Left ventricle myocardium inferior (tissue), 1 donor: ENCODE measurements around the gene LRRFIP1. TPM values are rescaled to one million over a fixed set of nuclear protein-coding genes. Genes with fewer than 3 reads are reported as not detected.

Source experiments
- DNase-seq: peaks from one replicate; pipeline ENCODE4 v3.0.0-alpha.2; 2020
- H3K27ac ChIP-seq: fragments of 200-600 bp; replicated peaks from 2 replicates; pipeline ENCODE4 v1.8.0; 2021
- H3K27me3 ChIP-seq: fragments of 200-600 bp; 2 replicates; pipeline ENCODE4 v1.8.0; 2021; ENCODE audit warnings: low read depth
- H3K36me3 ChIP-seq: fragments of 200-600 bp; 2 replicates; pipeline ENCODE4 v1.8.0; 2021
- H3K4me1 ChIP-seq: fragments of 200-600 bp; 2 replicates; pipeline ENCODE4 v1.8.0; 2021
- H3K4me3 ChIP-seq: fragments of 200-600 bp; 2 replicates; pipeline ENCODE4 v1.8.0; 2021; ENCODE audit warnings: mild to moderate bottlenecking, moderate library complexity
- H3K9me3 ChIP-seq: fragments of 200-600 bp; replicated peaks from 2 replicates; pipeline ENCODE4 v1.8.0; 2021
- intact Hi-C: fragments of 100-400 bp; cut with micrococcal nuclease; formaldehyde crosslinking; loops from one replicate; pipeline ENCODE4 v1.11.0; 2022
- total RNA-seq: library from RNA; stranded (reverse); fragmentation: NEBNext Ultra II Directional; extraction: Animal tissue kit (Norgen Biotek cat#: 25700); gene quantifications from one replicate; pipeline ENCODE4 v1.2.1, GENCODE V29; 2021
- TF ChIP-seq, protein P1 (sequence below): fragments of 200-600 bp; IDR thresholded peaks from 2 replicates; pipeline ENCODE4 v1.8.0; 2021; ENCODE audit warnings: antibody characterized with exemption, mild to moderate bottlenecking, borderline replicate concordance
- donor health status: DM: no; HTN: yes; CAD: no; lungs with severe emphysema.

Gene LRRFIP1
- total RNA-seq, 1 donor from 2014 or later, result 97.1 TPM

DNA sequence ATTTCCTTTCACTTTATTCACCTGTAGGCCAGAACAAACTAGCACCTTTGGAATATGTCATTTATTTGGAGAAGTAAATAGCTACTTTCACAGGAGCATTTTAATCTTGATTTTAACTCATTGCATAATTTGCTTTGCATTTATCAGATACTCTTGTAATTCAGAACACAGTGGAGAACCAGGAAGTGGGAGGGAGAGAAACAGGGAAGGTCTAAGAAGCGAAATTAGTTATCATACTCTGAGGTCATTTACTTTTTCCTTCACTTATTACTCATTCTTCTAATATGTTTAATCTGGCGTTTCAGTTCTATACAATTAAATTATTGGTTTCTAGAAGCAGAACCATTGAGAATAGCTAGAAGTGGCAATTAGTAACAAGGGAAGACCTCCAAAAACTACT, 191.8 kb downstream of the LRRFIP1 start:
- intact Hi-C loops, result no loop called here

DNA sequence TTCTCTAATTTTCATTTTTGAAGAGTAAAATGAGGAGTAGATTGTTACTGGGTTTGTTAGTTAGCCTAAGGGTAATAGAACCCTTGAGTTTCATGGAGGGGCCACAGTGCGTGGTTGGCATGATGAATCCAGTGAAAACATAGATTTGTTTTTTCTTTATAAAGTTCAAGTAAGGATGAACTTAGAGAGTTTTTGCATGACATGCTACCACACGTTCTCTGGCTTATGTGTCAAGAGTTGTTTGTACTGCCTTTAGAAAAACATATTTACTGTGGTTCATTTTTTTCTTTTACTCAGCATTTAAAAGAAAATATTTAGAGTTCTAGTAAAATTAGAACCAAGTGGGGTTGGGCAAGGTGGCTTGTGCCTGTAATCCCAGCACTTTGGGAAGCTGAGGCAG, 193.0 kb downstream of the LRRFIP1 start:
- H3K9me3 ChIP-seq, result no peaks in the 10 kb centered on the region
- TF ChIP-seq, protein P1, sequence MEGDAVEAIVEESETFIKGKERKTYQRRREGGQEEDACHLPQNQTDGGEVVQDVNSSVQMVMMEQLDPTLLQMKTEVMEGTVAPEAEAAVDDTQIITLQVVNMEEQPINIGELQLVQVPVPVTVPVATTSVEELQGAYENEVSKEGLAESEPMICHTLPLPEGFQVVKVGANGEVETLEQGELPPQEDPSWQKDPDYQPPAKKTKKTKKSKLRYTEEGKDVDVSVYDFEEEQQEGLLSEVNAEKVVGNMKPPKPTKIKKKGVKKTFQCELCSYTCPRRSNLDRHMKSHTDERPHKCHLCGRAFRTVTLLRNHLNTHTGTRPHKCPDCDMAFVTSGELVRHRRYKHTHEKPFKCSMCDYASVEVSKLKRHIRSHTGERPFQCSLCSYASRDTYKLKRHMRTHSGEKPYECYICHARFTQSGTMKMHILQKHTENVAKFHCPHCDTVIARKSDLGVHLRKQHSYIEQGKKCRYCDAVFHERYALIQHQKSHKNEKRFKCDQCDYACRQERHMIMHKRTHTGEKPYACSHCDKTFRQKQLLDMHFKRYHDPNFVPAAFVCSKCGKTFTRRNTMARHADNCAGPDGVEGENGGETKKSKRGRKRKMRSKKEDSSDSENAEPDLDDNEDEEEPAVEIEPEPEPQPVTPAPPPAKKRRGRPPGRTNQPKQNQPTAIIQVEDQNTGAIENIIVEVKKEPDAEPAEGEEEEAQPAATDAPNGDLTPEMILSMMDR, result no peak
- H3K27me3 ChIP-seq, result no peaks in the 10 kb centered on the region
- intact Hi-C loops, result no loop called here
- H3K36me3 ChIP-seq, result no peaks in the 10 kb centered on the region
- no peak overlapping the region for H3K4me3 ChIP-seq
- H3K27ac ChIP-seq, result no peak overlapping the region
- no peaks in the 10 kb centered on the region for H3K4me1 ChIP-seq
- no peak for DNase-seq

More for the DNA sequence above, 191.8 kb downstream of the LRRFIP1 start:
- Histone ChIP-seq H3K27me3 (no peaks in the 10 kb centered on the region), H3K4me3 (no peak overlapping the region), H3K36me3 (no peaks in the 10 kb centered on the region), H3K27ac (no peak overlapping the region), H3K4me1 (no peaks in the 10 kb centered on the region), H3K9me3 (no peaks in the 10 kb centered on the region)
- TF ChIP-seq, protein P1, result no peak
- DNase-seq, result no peak

DNA sequence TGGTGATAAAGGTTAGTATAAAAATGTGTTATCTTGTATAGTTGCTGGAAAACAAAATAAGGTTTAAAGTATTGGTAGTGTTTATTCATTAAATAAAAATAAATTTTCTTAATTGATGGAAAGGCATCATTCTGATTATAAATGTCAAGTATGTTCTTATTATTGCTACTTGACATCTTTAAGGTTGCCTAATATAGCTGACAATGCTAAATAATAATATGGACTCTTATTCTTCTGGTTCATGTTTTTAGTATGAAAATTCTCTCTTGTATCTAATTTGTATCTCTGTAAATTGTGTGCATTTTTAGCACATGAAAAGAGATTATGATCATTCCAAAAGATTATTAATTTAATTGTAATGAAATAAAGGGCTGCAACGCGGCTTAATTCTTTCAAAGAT, 196.2 kb downstream of the LRRFIP1 start:
- intact Hi-C loops, result no loop called here
- Histone ChIP-seq H3K27ac (no peak overlapping the region), H3K36me3 (no peaks in the 10 kb centered on the region), H3K4me1 (no peaks in the 10 kb centered on the region), H3K9me3 (no peaks in the 10 kb centered on the region), H3K4me3 (no peak overlapping the region), H3K27me3 (no peaks in the 10 kb centered on the region)
- no peak for DNase-seq
- TF ChIP-seq, protein P1, result no peak

DNA sequence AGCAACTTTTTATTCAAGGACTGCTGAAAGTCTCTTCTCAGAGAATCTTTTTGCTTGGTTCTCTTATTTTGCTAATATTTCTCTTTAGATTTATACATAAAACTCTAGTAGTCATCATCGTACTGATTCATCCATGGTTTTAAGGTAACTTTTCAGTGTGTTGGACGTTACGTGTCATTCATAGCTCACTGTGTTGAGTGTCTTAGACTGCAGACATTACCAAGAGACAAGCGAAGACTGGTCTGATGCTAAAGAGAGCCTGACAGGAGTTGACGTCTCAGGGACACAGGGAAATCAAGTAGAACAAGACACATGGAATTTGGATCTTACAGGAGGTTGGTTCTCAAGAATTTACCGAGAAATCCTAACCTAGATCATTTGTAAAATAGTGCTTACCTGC, 196.7 kb downstream of the LRRFIP1 start:
- Histone ChIP-seq H3K4me1 (no peaks in the 10 kb centered on the region), H3K9me3 (no peaks in the 10 kb centered on the region), H3K27me3 (no peaks in the 10 kb centered on the region), H3K27ac (no peak overlapping the region), H3K4me3 (no peak overlapping the region), H3K36me3 (no peaks in the 10 kb centered on the region)
- intact Hi-C loops, result no loop called here
- TF ChIP-seq, protein P1, result no peak
- DNase-seq, result no peak

DNA sequence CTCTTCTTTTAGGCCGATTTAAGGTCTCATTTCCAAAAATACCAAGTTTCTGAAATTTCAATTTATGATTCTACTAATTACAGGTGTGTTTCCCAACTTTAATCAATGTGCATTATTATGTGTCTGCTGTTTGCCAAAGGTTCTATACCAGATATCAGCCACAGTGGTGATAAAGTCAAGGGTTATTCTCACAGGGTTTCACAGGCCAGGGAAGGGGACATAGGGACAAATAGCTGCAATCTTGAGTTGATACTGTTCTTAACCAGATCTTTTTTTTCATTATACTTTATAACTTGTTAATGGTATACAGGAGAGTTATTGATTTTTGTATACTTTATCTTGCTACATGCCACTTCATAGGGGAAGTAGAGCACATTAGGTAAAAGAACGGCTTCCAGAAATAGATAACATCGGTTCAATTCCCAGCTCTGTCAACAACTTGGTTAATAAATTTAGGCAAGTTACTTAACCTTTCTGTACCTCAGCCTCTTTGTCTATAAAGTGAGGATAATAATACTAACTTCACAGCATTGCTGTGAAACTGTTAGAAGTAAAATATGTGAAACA, 200.1 kb downstream of the LRRFIP1 start:
- intact Hi-C loops, result no loop called here
- Histone ChIP-seq H3K9me3 (no peaks in the 10 kb centered on the region), H3K4me1 (no peaks in the 10 kb centered on the region), H3K36me3 (no peaks in the 10 kb centered on the region), H3K27ac (no peak overlapping the region), H3K4me3 (no peak overlapping the region), H3K27me3 (no peaks in the 10 kb centered on the region)
- TF ChIP-seq, protein P1, result no peak
- no peak for DNase-seq

Other genes starting within 250 kb of the LRRFIP1 start
- 57.1 TPM for gene COL6A3, start 213.4 kb upstream of the LRRFIP1 start, total RNA-seq
- 73.5 TPM for gene MLPH, start 140.3 kb upstream of the LRRFIP1 start, total RNA-seq
- not detected for gene PRLH, start 61.0 kb upstream of the LRRFIP1 start, total RNA-seq
- 4.5 TPM for gene RAB17, start 36.9 kb upstream of the LRRFIP1 start, total RNA-seq
- 0.27 TPM for gene RBM44, start 171.2 kb downstream of the LRRFIP1 start, total RNA-seq
- 168 TPM for gene RAMP1, start 232.0 kb downstream of the LRRFIP1 start, total RNA-seq